Gastrocnemius medialis (tissue), 4 donors: Measurements from ENCODE around the gene NFE2L3.

Source experiments
- CTCF ChIP-seq, 5 experiments: fragments of 450-650 bp in 3 of 5; fragments of 200-600 bp in 2 of 5; sonication (generic) in 2 of 5; IDR thresholded peaks in 4 of 5; conservative IDR thresholded peaks in 1 of 5; 1 replicate in 4 of 5; 2 replicates in 1 of 5; pipeline ENCODE4 v1.5.1; 2016 to 2019; ENCODE audit warnings: antibody characterized with exemption in 5 of 5, mild to moderate bottlenecking in 3 of 5, moderate library complexity in 3 of 5
- POLR2A ChIP-seq, 2 donors: fragments of 450-650 bp; IDR thresholded peaks; one replicate each; pipeline ENCODE4 v1.6.1; 2017; ENCODE audit warnings: antibody characterized with exemption in 2 of 2, mild to moderate bottlenecking in 2 of 2, moderate library complexity in 2 of 2

DNA sequence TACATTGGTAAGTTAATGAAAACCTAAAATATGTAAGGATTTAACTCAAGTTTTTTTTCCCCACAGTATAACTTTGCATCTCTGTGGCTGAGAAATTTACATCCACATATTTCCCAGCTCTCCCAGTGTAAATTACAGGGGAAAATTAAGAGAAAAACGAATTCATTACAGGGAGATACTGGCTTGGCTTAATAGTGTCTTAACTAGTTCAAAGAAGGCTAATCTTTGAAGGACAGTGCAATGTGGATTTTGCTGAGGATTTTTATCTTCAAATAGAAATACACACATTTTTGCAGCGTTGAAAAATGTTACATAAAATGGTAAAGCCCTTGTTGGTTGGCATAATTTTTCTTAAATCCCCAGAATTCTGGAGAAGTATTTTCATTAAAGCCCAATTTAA, 51.0 kb downstream of the NFE2L3 start:
- no peak for TF ChIP-seq CTCF (IDR thresholded peaks at IDR 0.05 in 4 of 5, conservative IDR thresholded peaks at IDR 0.05 in 1 of 5)
- TF ChIP-seq POLR2A (IDR thresholded peaks at IDR 0.05): no peak
